ENCODE data around the gene KLHL22.

GRCh38 chr22:20446383-20446970 is 49.1 kb downstream of the KLHL22 start:
- TF ChIP-seq CTCF (conservative IDR thresholded peaks at IDR 0.05) (no peak), EZH2 (IDR thresholded peaks at IDR 0.05; ENCODE audit: low read depth) (no peak)

Data from PC-9 (cell line).